Measurements from ENCODE around the gene ZMYND8.

The ZMYND8 gene

GRCh38 chr20:47332381-47333206, 23.9 kb downstream of the ZMYND8 start:
- no peak for DNase-seq

GRCh38 chr20:47330933-47331708, 25.4 kb downstream of the ZMYND8 start:
- peak; percentile 82 for DNase-seq

DNA sequence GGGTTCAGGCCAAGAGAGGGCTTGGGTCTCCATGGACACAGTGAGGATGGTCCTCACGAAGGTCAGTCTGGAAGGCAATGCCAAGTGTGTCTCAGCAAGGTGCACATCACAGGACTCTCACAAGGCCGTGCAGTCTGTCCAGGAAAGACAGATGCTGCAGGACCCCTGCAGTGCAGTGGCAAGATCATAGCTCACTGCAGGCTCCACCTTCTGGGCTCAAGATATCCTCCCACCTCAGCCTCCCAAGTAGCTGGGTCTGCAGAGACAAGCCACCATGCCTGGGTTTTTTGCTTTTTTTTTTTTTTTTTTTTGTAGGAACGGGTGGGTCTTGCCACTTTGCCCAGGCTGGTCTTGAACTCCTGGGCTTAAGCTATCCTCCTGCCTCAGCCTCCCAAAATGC, 26.4 kb downstream of the ZMYND8 start:
- DNase-seq = no peak

GRCh38 chr20:47328129-47328528, 28.4 kb downstream of the ZMYND8 start:
- DNase-seq = no peak

GRCh38 chr20:47327711-47328110, 28.8 kb downstream of the ZMYND8 start:
- DNase-seq = no peak

- peak; percentile 50 for DNase-seq
Observed at GRCh38 chr20:47326658-47327268, 29.7 kb downstream of the ZMYND8 start.

GRCh38 chr20:47325242-47325641, 31.3 kb downstream of the ZMYND8 start:
- DNase-seq = no peak

DNA sequence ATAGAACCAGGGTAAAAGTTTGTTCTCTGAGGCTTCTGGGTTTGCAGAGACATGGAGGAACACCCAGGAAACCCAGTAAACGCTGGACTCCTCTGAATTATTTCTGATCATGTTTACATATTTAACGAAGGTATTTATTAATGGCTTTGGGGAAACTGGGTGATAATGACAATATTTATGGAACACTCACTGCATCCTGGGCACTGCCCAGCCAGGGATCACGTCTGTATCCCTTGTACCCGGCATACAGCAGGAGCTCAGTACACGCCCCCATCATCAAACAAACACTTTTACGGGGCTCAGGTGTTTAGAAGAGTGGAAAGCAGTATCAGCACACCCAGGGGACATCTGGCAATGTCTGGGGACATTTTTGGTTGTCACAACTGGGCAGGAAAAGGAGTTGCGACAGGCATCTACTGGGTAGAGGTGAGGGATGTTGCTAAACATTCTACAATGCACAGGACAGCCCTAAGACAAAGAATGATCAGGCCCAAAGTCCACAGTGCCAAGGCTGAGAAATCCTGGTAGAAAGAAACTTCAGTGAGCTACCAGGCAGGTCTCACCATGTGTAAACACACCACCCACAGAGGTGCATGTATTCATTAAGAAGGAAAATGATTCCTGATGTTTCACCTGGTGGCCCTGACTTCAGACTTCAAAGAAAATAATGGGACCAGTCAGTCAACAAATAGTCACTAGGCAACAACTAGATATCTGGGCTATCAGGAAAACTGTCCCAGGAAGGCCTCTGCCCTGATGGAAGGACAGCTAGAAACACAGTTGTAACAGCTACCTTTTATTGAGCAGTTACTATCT, 35.3 kb downstream of the ZMYND8 start:
- peak; percentile 45 for DNase-seq

GRCh38 chr20:47319517-47320252, 36.8 kb downstream of the ZMYND8 start:
- DNase-seq = no peak

GRCh38 chr20:47318586-47319516, 37.6 kb downstream of the ZMYND8 start:
- peak; percentile 62 for DNase-seq

DNA sequence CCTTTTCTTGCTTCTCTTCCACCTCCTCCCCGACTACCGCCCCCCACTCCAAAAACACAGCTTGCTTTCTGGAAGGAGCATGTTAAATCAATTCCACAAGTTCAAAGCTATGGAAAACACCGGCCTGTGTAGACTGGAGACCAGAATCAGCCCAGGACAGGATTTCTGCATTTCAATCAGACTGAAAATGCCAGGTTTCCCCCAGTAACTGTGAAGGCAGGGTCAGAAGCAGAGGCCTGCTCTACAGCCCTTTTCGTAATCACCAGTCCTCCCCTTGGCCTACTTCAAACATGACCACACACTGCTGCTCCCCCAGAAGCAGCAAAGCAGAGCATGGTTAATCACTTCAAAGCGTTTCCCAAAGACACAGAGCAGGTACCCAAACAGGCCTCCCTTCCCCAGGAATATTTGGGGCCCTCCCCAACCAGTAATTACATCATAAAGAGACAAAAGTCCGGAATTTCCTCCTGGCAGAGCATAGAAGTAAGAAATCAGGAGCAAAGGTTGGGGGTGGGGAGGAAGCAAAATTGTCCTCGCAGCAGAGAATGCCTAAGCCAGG, 38.4 kb downstream of the ZMYND8 start:
- DNase-seq = peak; percentile 42

DNA sequence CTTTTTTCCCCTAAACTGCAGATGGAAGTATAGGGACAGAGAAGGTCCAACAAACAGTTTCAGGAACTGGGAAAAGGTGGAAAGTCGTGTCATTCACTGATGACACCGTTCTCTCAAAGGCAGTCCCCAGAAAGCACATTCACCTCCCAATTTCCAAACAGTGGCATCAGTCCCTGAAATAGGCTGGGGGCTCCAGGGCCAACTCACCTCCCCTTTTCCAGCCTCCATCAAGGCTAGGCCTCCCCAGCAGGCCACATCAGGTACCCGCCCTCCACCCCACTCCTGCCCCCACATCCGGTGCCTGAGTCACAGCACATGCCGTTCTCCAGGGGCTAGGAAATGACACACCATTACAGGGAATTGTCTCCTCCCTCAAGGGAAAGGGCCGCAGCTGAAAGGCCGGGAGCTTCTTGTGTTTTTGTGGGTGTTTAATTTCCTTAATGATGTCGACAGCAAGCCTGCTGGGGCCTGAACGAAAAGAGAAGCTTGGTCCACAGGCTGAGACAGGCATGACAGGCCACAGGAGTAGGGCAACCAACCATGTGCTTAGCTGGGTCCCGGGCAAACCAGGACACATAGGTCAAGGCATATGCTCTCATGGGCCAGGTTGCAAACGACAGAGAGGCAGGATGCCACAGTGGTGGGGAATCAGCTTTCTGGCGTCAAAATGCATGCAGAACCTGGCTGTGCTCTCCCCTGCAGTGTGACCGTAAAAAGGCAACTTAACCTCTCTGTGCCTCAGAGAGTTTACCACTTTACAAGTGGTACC, 39.2 kb downstream of the ZMYND8 start:
- peak; percentile 89 for DNase-seq

DNA sequence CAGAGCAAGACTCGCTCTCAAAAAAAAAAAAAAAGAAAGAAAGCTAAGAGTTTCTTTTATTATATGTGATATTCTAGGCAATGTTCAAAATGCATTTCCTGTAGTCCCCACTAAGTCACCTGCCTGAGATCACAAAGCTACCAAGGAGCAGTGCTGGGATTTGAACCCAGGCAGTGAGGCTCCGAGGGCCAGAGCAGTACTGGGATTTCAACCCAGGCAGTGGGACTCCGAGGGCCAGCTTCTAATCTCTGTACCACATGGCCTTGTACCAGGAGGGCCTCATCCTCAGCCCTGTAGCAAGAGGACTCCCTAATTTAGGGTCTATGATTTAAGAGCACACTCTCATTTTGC, 39.7 kb downstream of the ZMYND8 start:
- DNase-seq = peak; percentile 36

- DNase-seq = peak; percentile 50
Observed at GRCh38 chr20:47315339-47316056, 41.0 kb downstream of the ZMYND8 start.

DNA sequence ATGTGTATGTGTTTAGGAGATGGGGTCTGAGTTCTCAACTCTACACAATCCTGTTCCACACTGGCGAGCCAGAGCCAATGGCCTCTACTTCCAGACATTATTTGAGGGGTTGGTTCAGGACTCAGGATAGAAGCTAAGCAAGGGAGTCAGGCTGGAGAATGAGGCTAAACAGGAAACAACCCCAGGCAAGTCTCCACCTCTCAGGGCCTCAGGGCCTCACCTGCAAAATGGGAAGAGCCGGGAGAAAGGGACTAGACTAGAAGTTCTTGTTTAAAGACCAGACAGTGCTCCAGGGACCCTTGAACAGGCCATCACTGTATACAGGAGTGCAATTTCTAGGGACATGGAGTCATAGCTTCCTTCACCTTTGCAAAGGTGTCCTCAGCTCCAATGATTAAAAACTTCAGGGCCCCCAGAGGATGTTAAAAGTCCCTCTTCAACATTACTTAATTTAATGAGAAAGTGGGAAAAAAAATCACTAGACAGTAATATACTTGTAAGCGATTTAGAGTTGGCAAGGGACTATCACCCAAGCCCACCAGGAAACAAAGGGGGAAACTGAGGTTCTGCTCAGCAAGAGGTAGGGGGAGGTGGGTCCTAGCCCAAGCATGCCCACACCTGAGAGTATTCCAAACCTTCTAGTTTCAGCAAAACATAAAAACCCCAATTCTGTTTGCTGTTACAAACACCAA, 41.7 kb downstream of the ZMYND8 start:
- no peak for DNase-seq

GRCh38 chr20:47311967-47312681, 44.4 kb downstream of the ZMYND8 start:
- no peak for DNase-seq

- no peak for DNase-seq
Observed at GRCh38 chr20:47311211-47311610, 45.3 kb downstream of the ZMYND8 start.

GRCh38 chr20:47310729-47311128, 45.8 kb downstream of the ZMYND8 start:
- DNase-seq = no peak

All from hematopoietic multipotent progenitor cell treated with erythropoietin and hydrocortisone succinate and interleukin-3 and kit ligand, for 4 days (in vitro differentiated cells).